GM20000 (cell line): Measurements from ENCODE around the gene ZNF385D.

ENCODE experiments used
- DNase-seq: peaks from one replicate; pipeline ENCODE4 v3.0.0; 2012; ENCODE audit warnings: low spot score
- CTCF ChIP-seq: IDR thresholded peaks from 2 replicates; pipeline ENCODE4 v1.5.1; 2012; ENCODE audit warnings: mild to moderate bottlenecking, control low read depth; ENCODE audit errors: extremely low read depth, missing control alignments

Gene ZNF385D

GRCh38 chr3:21411058-21411457 is 340.0 kb downstream of the ZNF385D start:
- no peak for TF ChIP-seq CTCF
- DNase-seq: no peak

DNA sequence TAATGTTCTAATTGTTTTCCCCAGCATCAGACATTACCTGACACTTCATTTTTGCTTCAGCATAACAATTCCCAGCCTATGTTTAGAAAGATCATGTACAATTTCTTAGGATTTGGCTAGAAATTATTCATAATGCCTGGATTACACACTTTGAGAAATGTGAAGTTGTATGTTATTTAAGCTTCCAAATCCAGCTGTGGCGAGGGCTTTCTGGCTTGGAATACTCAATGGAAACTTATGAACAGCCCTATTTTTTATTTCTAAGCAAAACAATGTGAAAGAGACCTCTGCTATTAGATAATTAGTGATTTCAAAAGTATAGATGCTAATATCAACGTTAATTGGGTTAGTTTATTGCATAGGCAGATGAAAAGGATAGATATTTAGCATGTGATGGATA is 341.6 kb downstream of the ZNF385D start:
- TF ChIP-seq CTCF: no peak
- DNase-seq: no peak

DNA sequence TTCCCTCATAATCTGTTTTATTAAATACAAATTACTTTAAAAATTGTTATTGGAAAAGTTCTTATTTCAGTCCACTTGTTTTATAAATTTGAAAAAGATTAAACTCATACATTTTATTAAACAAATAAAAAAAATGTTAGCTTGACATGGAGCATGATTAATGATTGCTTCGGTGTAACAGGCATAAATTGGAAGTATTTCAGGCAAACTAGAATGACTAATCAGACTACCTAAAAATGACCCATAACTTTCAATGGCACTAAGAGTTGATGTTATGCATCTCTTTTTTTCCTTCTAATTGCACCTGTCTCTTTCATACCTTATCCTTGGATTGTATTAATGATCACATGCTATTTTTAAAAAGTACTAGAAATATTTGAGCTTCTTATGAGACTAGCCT is 343.3 kb downstream of the ZNF385D start:
- no peak for DNase-seq
- no peak for TF ChIP-seq CTCF

GRCh38 chr3:21405671-21406667 is 345.0 kb downstream of the ZNF385D start:
- no peak for TF ChIP-seq CTCF
- no peak for DNase-seq

GRCh38 chr3:21398461-21398860 is 352.5 kb downstream of the ZNF385D start:
- DNase-seq: no peak
- no peak for TF ChIP-seq CTCF

DNA sequence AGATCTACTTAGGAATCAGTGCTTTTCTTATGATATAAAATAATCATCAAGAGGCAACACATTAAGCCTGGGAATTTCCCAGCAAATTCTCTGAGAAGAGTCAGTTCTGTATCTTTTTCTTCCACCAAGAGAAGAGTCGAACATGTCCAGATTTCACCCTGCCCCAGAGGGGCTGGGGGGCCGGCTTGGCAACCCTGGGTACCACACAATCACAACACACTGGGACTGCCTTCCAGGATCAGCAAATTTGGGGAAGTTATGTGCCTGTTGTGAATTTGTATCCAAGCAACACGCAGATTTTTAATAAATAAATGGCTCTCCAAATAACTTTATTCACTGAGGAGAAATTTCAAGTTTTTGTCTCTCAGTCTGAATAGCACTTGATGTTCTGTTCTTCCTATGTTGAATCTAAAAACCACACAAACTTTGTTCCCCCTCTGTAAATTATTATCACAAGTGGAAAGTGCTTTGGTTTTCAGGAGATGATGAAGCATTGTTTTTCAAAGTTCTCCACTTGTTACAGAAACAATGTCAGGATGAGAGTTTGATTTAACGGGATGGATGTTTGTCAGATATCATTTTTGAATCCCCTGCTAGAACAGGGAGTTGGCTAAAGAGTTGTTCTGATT is 357.2 kb downstream of the ZNF385D start:
- no peak for TF ChIP-seq CTCF
- DNase-seq: no peak

- no peak for TF ChIP-seq CTCF
- no peak for DNase-seq
Observed at GRCh38 chr3:21392526-21392925, 358.5 kb downstream of the ZNF385D start.
